ENCODE results near the gene PIK3AP1. TPM values are rescaled to one million over a fixed set of nuclear protein-coding genes. Genes with fewer than 3 reads are reported as not detected.

Gene PIK3AP1
- total RNA-seq, 1 experiment from 2014 or later = 4.3 TPM

GRCh38 chr10:96655461-96656197, 64.7 kb downstream of the PIK3AP1 start:
- CTCF ChIA-PET = interaction anchor here (0.8 kb wide), 1 partner anchor 370 kb away, joined by 3 read pairs; no protein-coding TSS in a partner anchor
- TF ChIP-seq FOXP4 (CRISPR knock-in tag; IDR thresholded peaks at IDR 0.05) = no peak
- no peak for TF ChIP-seq MXD4 (CRISPR knock-in tag; IDR thresholded peaks at IDR 0.05; ENCODE audit: borderline replicate concordance)
- TF ChIP-seq PRDM15 (CRISPR knock-in tag; IDR thresholded peaks at IDR 0.05) = no peak
- TF ChIP-seq JUN (CRISPR knock-in tag; IDR thresholded peaks at IDR 0.05) = no peak
- TF ChIP-seq EMX1 (CRISPR knock-in tag; IDR thresholded peaks at IDR 0.05) = no peak
- no peak for TF ChIP-seq TEAD1 (CRISPR knock-in tag; IDR thresholded peaks at IDR 0.05)
- TF ChIP-seq HMGA2 (CRISPR knock-in tag; IDR thresholded peaks at IDR 0.05) = no peak
- no peak for TF ChIP-seq NFATC4 (CRISPR knock-in tag; IDR thresholded peaks at IDR 0.05)
- TF ChIP-seq ZNF425 (CRISPR knock-in tag; conservative IDR thresholded peaks at IDR 0.05) = no peak
- no peak for TF ChIP-seq ZNF512 (CRISPR knock-in tag; IDR thresholded peaks at IDR 0.05; ENCODE audit: borderline replicate concordance)
- no peak for TF ChIP-seq CBFB (CRISPR knock-in tag; IDR thresholded peaks at IDR 0.05; ENCODE audit: low read depth)
- no peak for TF ChIP-seq ZNF232 (CRISPR knock-in tag; IDR thresholded peaks at IDR 0.05)
- no peak for TF ChIP-seq NR2C2 (CRISPR knock-in tag; IDR thresholded peaks at IDR 0.05)
- TF ChIP-seq IRF2 (CRISPR knock-in tag; IDR thresholded peaks at IDR 0.05; ENCODE audit: borderline replicate concordance, low read depth) = no peak
- no peak for TF ChIP-seq GABPB1 (CRISPR knock-in tag; IDR thresholded peaks at IDR 0.05)
- TF ChIP-seq ATF3 (CRISPR knock-in tag; conservative IDR thresholded peaks at IDR 0.05) = no peak
- TF ChIP-seq CREB1 (CRISPR knock-in tag; IDR thresholded peaks at IDR 0.05) = no peak
- no peak for TF ChIP-seq USF2 (CRISPR knock-in tag; IDR thresholded peaks at IDR 0.05)
- no peak for TF ChIP-seq GTF2I (CRISPR knock-in tag; conservative IDR thresholded peaks at IDR 0.05)
- TF ChIP-seq PREB (CRISPR knock-in tag; IDR thresholded peaks at IDR 0.05; ENCODE audit: borderline replicate concordance) = no peak
- H3K4me3 Mint-ChIP-seq = no peak overlapping the region
- H3K4me1 Mint-ChIP-seq = peaks cover 5% of the 10 kb centered on the region; the same call in 1 of the 2 replicates
- H3K9me3 Mint-ChIP-seq = peaks cover 10% of the 10 kb centered on the region
- peaks cover 9% of the 10 kb centered on the region for H3K36me3 Mint-ChIP-seq
- ATAC-seq (no peak), DNase-seq (ENCODE audit: low spot score) (no peak)
- POLR2A ChIA-PET = no interaction called here
- no peaks in the 10 kb centered on the region for H3K27me3 Mint-ChIP-seq (ENCODE audit: low read depth)
- no peak overlapping the region for H3K27ac Mint-ChIP-seq
